Ectodermal cell (in vitro differentiated cells): Measurements from ENCODE around the gene FGD3.

Experiments
- H3K27ac ChIP-seq: 2 replicates; pipeline ENCODE4 v1.7.0; 2013; ENCODE audit warnings: mild to moderate bottlenecking, low read depth, low read length; ENCODE audit not compliant: insufficient read depth, poor library complexity, severe bottlenecking
- H3K27me3 ChIP-seq: 2 replicates; pipeline ENCODE4 v1.7.0; 2013; ENCODE audit warnings: mild to moderate bottlenecking, low read length; ENCODE audit not compliant: insufficient read depth, control insufficient read depth, poor library complexity, severe bottlenecking
- H3K36me3 ChIP-seq: one replicate; pipeline ENCODE4 v1.7.0; 2013; ENCODE audit warnings: low read length; ENCODE audit not compliant: control insufficient read depth, insufficient read depth
- H3K4me1 ChIP-seq: one replicate; pipeline ENCODE4 v1.7.0; 2013; ENCODE audit warnings: low read length; ENCODE audit not compliant: control insufficient read depth, insufficient read depth
- H3K4me3 ChIP-seq: 2 replicates; pipeline ENCODE4 v1.7.0; 2013; ENCODE audit warnings: low read depth, low read length, control low read depth; ENCODE audit not compliant: insufficient read depth
- H3K9me3 ChIP-seq: 2 replicates; pipeline ENCODE4 v1.7.0; 2013; ENCODE audit warnings: mild to moderate bottlenecking, low read length, moderate library complexity; ENCODE audit not compliant: control insufficient read depth
- WGBS, 2 experiments: methylation state at CpG; one replicate each; pipeline ENCODE4 v1.1.7; 2013; ENCODE audit warnings: missing lambda C conversion rate in 2 of 2; 5-methylcytosine and 5-hydroxymethylcytosine counted together

The FGD3 gene

GRCh38 chr9:93030642-93031628, 83.6 kb downstream of the FGD3 start:
- 91 to 93% methylated on average over 9 of the region's 9 CpGs for WGBS, 2 experiments

GRCh38 chr9:93031629-93032430, 84.5 kb downstream of the FGD3 start:
- WGBS, 2 experiments = 86 to 90% methylated on average over 10 of the region's 10 CpGs
- Histone ChIP-seq H3K27me3 (no peaks in the 10 kb centered on the region), H3K4me1 (peaks cover under 1% of the 10 kb centered on the region)

More at GRCh38 chr9:93030642-93031628, 83.6 kb downstream of the FGD3 start:
- no peaks in the 10 kb centered on the region for H3K36me3 ChIP-seq
- no peaks in the 10 kb centered on the region for H3K27me3 ChIP-seq
- no peaks in the 10 kb centered on the region for H3K4me1 ChIP-seq
- H3K4me3 ChIP-seq = no peak overlapping the region
- H3K9me3 ChIP-seq = no peaks in the 10 kb centered on the region
- no peak overlapping the region for H3K27ac ChIP-seq

DNA sequence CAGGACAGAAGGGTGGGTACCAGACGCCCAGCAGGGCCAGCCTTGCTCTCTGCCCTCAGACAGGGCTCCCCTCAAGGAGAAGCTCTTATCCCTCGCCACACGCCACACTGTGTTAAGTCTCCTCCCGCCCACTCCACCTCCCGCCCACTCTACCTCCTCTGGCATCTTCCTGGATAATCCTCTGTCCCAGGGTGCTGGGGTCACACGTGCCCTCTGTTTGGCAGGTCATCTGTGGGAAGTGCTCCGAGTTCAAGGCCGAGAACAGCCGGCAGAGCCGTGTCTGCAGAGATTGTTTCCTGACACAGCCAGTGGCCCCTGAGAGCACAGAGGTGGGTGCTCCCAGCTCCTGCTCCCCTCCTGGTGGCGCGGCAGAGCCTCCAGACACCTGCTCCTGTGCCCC, 85.2 kb downstream of the FGD3 start:
- no peaks in the 10 kb centered on the region for H3K27me3 ChIP-seq
- 87 to 88% methylated on average over 12 of the region's 12 CpGs for WGBS, 2 experiments
- no peak overlapping the region for H3K4me3 ChIP-seq
- H3K9me3 ChIP-seq = no peaks in the 10 kb centered on the region
- H3K36me3 ChIP-seq = no peaks in the 10 kb centered on the region
- no peak overlapping the region for H3K27ac ChIP-seq
- peaks cover 8% of the 10 kb centered on the region for H3K4me1 ChIP-seq

More at GRCh38 chr9:93031629-93032430, 84.5 kb downstream of the FGD3 start:
- no peak overlapping the region for H3K27ac ChIP-seq
- H3K36me3 ChIP-seq = no peaks in the 10 kb centered on the region
- no peaks in the 10 kb centered on the region for H3K9me3 ChIP-seq
- H3K4me3 ChIP-seq = no peak overlapping the region

GRCh38 chr9:93033531-93033930, 86.2 kb downstream of the FGD3 start:
- Histone ChIP-seq H3K4me3 (no peak overlapping the region), H3K27me3 (no peaks in the 10 kb centered on the region), H3K27ac (no peak overlapping the region), H3K4me1 (peaks cover 13% of the 10 kb centered on the region), H3K9me3 (no peaks in the 10 kb centered on the region), H3K36me3 (no peaks in the 10 kb centered on the region)
- 78 to 82% methylated on average over 6 of the region's 6 CpGs for WGBS, 2 experiments

- Histone ChIP-seq H3K4me3 (no peak overlapping the region), H3K27ac (no peak overlapping the region), H3K4me1 (peaks cover 13% of the 10 kb centered on the region), H3K9me3 (no peaks in the 10 kb centered on the region), H3K27me3 (no peaks in the 10 kb centered on the region), H3K36me3 (no peaks in the 10 kb centered on the region)
- 89 to 90% methylated on average over 19 of the region's 19 CpGs for WGBS, 2 experiments
Observed at GRCh38 chr9:93035106-93035660, 87.9 kb downstream of the FGD3 start.

- Histone ChIP-seq H3K36me3 (no peaks in the 10 kb centered on the region), H3K27me3 (no peaks in the 10 kb centered on the region), H3K4me3 (no peak overlapping the region), H3K9me3 (no peaks in the 10 kb centered on the region), H3K27ac (no peak overlapping the region), H3K4me1 (peaks cover 13% of the 10 kb centered on the region)
- 89 to 92% methylated on average over 13 of the region's 13 CpGs for WGBS, 2 experiments
Observed at GRCh38 chr9:93035821-93036351, 88.6 kb downstream of the FGD3 start.

DNA sequence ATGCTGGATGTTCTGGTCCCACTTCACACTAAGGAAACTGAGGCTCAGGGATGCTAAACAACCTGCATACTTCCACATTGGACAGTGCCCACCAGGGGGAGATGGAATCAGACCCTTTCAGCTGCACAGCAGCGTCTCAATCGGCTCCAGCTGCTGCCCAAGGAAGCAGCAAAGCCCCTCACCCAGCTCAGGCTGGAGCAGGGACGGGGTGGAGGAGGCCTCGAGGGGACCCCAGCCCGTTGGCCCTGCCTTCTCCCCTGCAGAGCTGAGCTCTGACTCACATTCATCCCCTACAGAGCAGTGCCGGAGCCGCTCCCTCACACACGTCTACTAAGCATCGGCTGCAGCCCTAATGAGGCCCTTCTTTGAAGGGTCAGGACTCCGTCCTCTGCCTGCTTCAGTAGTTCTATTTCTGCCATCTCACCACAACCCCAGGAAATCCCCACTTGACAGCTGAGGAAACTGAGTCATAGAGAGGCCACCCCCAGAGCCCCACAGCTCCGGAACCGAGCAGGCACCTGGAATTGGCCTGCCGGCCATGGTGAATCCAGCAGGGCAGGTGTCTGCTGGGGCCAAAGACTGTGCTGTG, 89.7 kb downstream of the FGD3 start:
- Histone ChIP-seq H3K27me3 (no peaks in the 10 kb centered on the region), H3K9me3 (no peaks in the 10 kb centered on the region), H3K4me1 (peaks cover 13% of the 10 kb centered on the region), H3K4me3 (no peak overlapping the region), H3K27ac (no peak overlapping the region), H3K36me3 (no peaks in the 10 kb centered on the region)
- 83 to 84% methylated on average over 13 of the region's 13 CpGs for WGBS, 2 experiments

DNA sequence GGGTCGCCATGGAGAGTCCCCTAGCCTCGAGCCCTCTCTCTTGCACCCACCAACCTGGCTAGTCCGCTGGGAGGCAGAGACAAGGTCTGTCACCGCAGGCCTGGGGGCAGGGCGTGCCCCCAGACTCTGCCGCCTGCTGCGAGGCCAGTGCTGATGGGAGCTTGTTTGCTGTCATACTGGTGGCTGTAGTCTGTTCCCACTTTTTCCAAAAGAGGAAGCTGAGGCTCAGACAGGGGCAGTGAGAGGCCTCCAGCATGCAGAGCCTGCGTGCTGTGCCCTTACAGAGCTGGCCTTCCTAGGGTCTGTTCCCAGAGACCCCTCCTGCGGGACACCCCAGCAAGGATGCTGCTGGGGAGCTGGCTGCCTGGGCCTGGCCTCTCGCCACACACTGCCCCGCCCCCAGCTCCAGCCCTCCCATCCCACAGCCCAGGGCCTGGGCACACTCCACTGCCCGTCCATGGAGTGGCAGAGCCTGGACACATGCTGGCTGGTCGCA, 90.2 kb downstream of the FGD3 start:
- H3K27ac ChIP-seq = no peak overlapping the region
- H3K4me3 ChIP-seq = no peak overlapping the region
- WGBS, 2 experiments = 86% methylated on average over 12 to 13 of the region's 13 CpGs
- no peaks in the 10 kb centered on the region for H3K9me3 ChIP-seq
- peaks cover 13% of the 10 kb centered on the region for H3K4me1 ChIP-seq
- no peaks in the 10 kb centered on the region for H3K36me3 ChIP-seq
- H3K27me3 ChIP-seq = no peaks in the 10 kb centered on the region

- Histone ChIP-seq H3K4me1 (peaks cover 13% of the 10 kb centered on the region), H3K36me3 (no peaks in the 10 kb centered on the region), H3K4me3 (no peak overlapping the region), H3K27me3 (no peaks in the 10 kb centered on the region), H3K9me3 (no peaks in the 10 kb centered on the region), H3K27ac (no peak overlapping the region)
- 91 to 92% methylated on average over 6 of the region's 6 CpGs for WGBS, 2 experiments
Observed at GRCh38 chr9:93038918-93039317, 91.6 kb downstream of the FGD3 start.
